Activated T-cell treated with anti-CD3 and anti-CD28 coated beads for 4 hours (primary cell): ENCODE measurements around the gene MELK.

Source experiments
- DNase-seq: peaks from one replicate; pipeline ENCODE4 v3.0.0-alpha.2; 2020

MELK gene

DNA sequence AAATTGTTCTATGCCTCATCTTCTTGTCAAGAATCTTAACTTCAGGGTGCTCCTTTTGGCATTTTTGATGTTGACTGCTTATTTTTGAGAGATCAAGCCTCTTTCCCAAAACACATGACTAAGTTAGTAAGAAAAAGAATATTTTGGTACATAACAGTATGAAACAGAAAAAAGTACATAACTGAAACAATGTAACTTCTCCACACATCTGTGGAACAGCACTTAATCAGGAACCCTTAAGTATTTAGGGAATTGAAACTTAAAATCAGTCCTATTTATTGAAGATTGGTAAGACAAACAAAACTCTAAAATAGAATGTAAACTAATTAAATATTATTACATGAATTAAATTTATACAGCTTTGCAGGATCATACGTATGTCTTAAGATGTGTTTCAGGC is 103.4 kb downstream of the MELK start:
- DNase-seq: no peak

DNA sequence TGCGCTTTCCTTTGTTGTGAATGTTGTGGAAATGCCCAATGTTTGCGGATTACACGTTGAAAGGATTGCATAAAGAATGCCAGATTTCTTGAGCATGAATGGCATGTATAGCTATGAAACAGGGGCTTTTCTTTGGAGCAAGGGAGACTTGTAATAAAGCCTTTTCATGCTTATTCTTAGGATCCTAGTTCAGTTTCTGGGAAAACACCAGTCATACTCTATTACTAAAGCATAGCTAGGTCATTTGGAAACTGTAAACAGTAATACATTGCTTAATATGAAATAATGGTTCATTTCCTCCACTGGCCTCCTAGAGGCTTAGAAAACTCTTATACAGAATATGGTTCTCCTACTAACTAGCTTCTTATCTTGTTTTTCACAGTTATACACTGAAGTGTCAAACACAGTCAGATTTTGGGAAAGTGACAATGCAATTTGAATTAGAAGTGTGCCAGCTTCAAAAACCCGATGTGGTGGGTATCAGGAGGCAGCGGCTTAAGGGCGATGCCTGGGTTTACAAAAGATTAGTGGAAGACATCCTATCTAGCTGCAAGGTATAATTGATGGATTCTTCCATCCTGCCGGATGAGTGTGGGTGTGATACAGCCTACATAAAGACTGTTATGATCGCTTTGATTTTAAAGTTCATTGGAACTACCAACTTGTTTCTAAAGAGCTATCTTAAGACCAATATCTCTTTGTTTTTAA is 104.2 kb downstream of the MELK start:
- no peak for DNase-seq

DNA sequence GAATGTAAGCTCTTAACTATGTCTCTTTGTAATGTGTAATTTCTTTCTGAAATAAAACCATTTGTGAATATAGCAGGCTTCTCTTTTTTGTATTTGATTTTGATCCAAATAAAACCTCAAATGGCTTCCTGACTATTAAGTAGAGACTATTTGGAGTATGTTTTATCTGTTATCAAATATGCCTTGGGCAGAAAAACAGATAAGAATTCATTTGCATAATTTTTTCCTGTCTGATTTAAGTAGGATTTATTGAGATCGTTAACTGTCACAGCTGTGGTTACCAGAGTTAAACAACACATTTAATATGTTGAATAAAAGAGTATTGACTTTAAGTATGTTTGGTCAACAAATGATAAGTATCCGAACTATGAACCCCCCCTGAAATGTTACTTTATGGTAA is 104.9 kb downstream of the MELK start:
- DNase-seq: no peak

DNA sequence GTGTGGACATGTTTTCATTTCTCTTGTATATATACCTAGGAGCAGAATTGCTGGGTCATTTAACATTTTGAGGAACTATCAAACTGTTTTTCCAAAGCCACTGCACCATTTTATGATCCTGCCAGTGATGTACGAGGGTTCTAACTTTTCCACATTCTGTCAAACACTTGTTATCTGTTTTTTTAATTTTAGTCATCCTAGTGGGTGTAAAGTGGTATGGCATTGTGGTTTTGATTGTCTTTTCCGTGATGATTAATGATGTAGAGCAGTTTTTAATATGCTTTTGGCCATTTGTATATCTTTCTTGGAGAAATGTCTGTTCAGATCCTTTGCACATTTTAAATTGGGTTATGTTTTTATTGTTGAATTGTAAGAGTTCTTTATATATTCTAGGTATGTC is 107.0 kb downstream of the MELK start:
- no peak for DNase-seq

DNA sequence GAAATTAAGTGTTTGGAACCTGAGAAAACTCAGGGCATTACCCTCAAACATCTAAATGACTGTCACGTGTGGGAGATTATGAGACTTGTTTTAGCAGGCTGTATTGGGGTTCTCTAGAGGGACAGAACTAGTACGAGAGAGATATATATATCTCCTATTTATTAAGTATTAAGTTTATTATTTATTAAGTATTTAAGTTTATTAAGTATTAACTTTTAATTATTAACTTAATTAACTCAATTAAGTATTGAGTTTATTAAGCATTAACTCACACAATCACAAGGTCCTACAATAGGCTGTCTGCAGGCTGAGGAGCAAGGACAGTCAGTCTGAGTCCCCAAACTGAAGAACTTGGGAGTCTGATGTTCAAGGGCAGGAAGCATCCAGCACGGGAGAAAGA is 113.8 kb downstream of the MELK start:
- no peak for DNase-seq

DNA sequence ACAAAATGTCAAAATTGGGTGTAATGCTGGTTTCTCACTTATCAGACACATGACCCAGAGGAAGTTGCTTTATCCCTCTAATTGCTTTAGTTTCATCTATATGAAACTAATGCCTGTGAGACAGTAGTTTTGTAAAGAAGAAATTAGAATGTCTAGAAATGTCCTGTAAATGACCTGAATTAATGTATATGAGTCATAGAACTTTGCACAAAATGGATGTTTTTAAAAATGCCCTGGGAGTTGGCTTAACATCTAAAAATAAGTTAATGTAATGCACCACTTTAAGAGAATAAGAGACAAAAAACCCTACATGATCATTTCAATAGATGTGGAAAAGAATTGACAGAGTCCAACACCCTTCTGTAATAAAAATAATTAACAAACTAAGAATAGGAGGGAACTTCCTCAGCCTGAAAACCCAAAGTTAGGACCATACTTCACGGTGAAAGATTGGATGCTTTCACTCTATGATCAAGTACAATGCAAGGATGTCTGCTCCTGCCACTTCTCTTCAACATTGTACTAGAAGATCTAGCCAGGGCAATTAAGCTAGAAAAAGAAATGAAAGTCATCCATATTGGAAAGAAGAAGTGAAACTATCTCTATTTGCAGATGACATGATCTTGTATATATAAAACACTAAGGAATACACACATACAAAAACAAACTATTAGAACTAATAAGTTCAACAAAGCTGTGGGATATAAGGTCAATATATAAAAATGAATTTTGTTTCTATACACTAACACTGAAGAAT is 117.9 kb downstream of the MELK start:
- no peak for DNase-seq

DNA sequence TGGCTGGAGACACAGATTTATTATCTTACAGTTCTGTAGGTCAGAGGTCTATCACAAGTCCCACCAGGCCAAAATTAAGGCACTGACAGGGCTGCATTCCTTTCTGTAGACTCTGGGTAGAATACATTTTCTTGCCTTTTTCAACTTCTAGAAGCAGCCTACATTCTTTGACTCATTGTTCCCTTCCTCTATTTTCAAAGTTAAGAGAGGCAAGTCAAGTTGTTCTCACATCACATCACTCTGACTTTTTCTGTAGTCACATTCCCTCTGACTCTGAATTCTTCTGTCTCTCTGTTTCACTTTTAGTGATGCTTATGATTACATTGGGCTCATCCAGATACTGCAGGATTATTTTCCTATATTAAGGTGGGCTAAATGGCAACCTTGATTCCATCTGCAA is 119.0 kb downstream of the MELK start:
- no peak for DNase-seq

DNA sequence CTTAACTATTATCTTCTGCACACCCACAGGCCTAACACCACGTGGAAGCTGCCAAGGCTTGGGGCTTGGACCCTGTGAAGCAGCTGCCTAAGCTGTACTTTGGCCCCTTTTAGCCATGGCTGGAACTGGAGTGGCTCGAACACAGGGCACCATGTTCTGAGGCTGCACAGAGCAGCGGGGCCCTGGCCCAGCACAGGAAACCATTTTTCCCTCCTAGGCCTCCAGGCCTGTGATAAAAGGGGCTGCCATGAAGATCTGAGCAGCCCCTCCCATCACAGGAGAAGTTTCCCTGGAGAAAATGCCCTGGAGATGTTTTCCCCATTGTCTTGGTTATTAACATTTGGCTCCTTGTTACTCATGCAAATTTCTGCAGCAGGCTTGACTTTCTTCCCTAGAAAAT is 126.3 kb downstream of the MELK start:
- DNase-seq: no peak

DNA sequence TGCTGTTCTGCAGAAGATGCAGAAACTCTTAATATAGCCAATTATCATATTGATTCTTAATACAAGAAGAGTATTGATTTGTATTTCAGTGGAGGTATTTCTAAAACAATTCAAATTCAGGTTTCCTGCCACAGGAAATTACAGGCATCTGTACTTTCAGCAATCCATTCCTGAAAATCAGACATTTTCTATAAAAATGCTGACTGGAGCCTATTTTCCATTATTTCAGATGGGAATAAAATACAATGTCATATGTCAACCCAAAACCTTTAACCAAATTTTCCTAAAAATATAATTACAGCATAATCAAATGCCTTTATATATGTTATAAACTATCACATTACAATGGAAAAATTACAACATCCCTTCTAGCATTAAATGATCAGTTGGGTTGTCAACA is 131.5 kb downstream of the MELK start:
- no peak for DNase-seq

DNA sequence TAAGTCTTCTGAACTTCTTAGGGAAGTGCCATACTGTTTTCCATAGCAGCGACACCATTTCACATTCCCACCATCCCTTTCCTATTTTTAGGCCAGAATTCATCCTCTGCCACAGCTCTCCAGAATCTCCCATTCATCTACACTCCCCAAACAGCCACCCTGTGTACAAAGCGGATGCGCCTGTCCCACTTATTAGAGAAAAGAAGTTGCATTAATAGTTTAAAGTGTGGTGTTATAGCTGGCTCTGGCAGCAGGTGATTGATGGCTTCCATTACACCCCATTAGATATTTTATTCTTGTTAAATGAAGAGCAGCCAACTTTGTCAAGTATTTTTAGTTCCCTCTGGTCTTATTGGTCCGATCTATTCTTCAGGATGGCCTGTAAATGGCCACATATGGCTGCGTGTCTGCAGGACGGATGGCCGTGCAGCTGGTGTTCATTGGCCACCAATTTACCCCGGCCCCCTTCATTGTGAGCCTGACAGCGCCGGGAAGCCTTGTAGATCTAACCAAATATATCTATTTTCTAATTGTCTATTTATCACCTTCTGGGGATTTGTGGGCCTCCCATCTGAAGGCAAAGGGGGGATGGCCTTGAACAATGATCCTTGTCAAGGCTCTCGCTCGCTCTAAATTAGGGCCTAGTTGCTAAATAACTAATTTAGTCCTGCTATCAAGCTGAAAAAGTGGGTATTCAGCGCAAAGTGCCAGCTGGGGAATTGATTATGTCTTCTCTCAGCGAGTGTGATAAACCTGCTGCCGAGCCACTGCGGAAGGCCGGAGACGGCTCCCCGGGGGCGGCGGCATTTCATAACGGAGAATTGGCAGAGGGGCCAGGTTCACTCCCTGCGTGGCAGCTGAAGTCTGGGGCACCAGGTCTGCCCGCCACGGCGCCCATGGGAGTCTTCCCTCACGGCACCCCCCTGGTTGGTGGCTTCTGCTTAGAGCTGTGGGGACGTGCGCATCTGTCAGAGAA is 141.1 kb downstream of the MELK start:
- DNase-seq: no peak

DNA sequence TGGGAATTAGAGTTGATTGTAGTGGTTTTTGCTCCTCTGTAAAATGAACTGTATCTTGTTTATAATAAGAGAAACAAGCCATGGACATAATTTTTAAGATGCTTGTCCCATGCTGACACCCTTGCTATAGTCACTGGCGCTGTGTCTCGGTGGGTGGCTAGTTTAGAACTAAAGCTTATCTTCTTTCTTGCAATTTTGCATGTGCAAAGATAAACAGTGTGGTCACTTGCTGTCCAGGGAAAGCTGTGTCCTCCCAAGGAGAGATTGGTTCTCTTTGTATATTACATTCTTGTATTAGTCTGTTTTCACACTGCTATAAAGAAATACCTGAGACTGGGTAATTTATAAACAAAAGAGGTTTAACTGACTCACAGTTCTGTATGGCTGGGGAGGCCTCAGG is 143.8 kb downstream of the MELK start:
- no peak for DNase-seq

DNA sequence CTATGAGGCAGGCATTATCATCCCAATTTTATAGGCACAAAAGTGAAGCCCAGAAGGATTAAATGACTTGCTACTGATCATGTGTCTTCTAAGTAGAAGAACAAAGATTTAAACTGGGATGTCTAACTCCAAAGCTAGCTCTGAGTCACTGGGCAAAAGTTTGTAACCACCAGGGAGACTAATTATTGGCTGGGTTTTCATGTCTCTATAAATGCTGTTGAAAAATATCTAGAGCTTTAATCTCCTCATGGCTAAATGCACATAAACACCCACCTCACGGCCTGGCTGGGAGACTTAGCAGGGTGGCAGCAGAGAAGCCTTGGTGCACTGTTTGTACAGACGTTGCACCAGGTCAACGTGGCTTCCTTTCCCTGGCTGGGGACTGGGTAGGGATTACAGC is 144.6 kb downstream of the MELK start:
- DNase-seq: no peak

DNA sequence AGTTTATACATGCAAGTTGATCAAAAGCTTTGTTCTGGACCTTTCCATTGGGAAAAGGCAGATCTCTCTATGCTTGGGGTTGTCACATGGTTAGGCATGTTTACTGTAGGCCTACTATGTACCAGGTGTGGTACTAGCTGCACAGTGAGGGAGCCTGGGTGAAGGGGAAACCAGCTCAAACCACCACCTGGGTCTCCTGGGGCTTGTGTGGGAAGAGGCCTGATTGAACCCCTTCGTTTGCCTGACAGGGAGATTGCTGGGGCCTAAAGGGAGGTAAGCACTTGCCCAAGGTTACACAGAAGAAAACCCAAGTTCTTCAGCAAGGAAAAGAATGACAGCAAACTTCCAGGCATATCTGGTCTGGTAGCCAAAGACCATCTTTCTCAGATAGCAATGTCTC is 145.9 kb downstream of the MELK start:
- DNase-seq: no peak

DNA sequence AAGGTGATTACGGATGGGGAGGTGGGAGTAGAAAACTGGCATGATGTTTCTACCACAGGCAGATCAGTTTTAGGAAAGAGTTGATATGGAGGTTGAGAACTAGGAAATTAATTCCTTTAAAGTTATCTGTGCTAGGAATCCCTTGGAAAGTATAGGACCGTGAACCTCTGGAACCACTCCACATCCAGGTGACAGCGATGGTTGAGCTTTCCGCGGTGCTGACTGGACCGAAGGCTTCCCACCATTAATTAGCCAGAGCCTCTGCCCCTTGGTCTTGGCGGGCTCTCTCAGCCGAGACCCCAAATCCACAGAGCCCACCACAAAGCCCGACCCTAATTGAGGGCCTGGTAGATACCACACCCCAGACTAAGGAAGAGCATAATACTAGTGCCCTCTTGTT is 147.3 kb downstream of the MELK start:
- DNase-seq: no peak

DNA sequence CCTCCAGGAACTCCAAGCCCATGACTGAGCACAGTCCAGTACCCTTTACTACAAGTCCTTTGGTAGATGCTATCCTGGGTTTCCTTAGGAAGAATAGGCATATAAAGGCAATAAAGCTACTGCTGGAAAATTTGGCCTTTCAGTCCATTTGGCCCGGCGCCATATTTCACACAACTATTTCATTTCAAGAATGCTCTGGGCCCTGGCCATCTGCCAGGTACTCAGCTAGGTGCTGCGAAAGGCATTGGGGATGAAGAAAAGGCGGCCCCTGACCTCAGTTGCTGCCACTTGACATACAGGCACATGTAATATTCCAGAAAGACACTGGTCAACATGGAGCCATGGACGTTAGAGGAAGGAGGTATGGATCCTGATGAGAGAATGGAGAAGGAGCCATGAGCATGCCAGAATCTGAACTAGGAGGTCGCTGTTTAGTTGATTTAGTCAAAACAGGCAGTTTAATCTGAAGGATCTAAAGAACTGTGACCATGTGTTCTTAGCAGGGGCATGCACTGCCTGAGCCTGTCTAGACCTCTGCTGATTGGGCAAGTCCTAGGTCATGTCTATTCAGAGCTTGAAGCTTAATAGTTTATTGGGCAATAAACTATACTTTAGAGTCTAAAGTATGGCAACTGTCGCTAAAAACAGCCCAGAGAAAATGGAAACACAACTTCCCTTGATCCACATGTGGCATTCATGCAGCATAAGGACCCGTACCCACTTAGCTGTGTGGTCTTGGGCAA is 149.3 kb downstream of the MELK start:
- DNase-seq: no peak

DNA sequence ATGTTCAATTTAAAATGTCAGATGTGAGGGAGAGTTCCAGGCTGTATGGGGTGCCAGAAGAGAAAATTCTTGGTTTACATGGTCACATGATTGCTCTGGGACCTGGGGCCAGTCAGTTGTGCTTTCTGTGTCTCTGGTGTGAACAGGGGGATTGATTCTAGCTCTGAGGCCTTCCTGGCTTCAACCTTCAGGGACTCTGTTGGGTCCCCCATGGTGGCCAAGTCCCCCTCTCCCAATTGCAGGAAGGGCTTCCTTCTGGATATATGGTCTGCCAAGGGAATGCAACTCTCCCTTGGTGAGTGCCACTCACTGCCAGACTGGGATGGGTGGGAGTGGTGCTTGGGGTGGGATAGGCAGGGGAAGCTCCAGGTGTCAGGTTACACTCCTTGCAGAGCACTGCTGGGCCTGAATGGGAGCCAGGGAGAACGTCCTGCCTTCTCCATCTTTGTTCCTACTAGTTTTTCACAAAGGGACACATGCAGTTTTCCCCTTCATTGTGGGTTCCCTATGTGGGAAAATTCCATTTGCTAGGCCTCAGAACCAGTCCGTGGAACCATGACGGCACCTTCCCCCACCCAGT is 153.2 kb downstream of the MELK start:
- DNase-seq: no peak
